Activated CD4-positive, alpha-beta T cell treated with anti-CD3 and anti-CD28 coated beads, Interleukin-2, amount 50 U/mL, for 16 hours (primary cell): ENCODE data around the gene KSR1.

ENCODE experiments used
- DNase-seq: peaks from one replicate; pipeline ENCODE4 v3.0.0-alpha.2; 2020

KSR1 gene

DNA sequence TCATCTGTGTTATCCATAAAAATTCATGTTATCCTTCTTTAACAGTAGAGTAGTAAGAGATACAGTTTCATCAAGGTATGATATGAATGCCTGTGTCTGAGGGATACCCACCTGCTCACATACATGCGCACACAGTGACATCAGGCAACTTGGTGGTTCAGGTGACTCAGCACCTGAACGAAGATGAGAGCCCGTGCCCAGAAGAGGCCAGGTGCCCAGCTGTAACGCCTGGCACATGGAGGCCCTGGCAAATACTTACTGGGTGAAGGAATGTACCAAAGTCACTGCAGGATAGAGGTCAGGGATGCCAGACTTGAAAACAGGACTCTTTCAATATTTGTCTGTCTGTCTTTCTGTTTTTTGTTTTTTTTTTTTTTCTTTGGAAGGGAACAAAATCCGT, 102.1 kb downstream of the KSR1 start:
- DNase-seq = no peak

DNA sequence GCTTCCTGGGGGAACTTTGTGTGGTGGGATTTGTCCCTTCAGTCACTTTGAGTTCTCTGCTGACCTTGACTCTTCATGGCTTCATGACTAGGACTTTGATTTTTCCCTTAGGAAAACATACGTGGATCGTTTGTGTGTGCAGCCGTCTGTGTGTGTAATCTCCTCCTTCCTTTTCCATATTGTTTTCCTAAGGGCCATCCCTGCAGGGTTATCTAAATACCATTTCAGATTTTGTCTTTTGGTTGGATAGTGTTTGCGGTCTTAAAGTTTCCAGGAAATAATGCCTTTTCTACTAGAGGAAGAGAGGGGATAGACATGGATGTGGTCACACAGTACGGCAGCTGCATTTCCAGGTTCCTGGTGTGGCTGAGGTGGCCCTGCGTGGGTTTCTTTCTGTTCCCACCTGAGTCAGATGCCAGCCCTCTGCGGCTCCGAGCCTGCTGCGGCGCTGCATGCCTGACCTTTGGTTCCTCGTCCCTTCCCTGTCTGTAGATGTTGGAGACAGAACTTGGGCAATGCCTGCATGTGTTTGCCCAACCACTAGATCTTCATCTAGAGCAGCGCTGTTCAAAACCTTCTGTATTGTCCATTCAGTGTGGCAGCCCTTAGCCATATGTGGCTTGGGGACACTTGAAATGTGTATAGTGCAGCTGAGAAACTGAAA, 102.7 kb downstream of the KSR1 start:
- DNase-seq = no peak

DNA sequence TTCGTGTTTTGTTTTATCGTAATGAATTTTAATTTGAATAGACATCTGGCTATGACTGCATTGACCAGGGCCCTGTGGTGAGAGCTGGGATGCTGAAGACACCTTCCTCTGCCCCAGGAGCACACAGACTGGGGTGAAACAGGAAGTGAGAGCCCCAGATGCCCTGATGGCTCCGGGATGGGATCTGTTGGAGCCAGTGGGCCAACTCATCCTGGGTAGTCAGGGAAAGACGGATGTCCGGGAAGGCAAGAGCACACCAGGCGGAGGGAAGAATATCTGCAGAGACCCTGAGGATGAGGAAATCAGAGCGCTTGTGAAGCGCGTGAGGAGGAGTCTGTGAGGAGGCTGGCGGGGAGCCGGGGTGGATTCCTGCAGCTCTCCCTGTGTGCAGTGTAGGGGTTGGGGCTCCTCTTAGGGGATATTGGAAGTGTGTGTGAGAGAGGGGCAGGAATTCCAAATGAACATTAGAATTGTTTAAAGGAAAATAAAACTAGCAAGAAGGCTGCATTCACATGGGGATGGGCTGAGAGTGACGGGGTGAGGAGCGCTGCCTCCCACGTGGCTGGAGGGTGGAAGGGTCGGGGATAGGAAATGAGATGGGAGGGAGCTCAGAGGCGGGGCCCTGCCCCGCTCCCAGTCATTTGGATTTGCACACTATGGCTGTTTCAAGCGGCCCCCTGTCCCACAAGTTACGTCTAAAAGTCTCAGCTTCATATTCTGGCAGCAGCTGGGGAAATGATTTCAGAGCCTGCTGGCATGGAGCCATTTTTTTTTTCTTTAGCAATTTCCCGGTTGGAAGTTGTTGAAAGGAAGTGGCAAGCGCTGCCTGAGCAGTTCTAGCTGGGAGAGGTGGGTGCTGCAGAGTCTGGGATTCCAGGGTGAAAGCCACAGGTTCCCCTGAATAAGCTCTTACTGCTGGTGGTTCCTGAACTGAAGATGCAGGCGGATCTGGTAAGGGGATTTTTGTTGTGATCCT, 103.5 kb downstream of the KSR1 start:
- no peak for DNase-seq

DNA sequence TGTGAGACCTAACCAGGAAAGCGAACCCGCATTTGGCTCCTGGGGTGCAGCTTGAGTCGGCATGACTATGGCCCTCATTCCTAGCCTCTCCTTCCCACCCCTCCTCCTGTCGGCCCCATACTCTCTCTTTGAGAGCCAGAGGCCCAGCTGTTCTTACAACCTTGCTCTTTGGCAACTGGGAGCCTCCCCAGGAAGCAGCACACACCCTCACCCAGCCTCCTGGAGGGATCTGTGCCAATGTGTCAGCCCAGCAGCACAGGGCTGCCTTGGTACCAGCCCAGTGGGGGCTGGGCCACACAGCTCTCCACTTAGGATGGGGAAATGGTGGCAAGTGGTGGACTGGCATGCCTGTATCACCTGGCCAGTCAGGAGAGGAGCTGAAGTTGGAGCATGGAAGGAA, 104.4 kb downstream of the KSR1 start:
- no peak for DNase-seq

DNA sequence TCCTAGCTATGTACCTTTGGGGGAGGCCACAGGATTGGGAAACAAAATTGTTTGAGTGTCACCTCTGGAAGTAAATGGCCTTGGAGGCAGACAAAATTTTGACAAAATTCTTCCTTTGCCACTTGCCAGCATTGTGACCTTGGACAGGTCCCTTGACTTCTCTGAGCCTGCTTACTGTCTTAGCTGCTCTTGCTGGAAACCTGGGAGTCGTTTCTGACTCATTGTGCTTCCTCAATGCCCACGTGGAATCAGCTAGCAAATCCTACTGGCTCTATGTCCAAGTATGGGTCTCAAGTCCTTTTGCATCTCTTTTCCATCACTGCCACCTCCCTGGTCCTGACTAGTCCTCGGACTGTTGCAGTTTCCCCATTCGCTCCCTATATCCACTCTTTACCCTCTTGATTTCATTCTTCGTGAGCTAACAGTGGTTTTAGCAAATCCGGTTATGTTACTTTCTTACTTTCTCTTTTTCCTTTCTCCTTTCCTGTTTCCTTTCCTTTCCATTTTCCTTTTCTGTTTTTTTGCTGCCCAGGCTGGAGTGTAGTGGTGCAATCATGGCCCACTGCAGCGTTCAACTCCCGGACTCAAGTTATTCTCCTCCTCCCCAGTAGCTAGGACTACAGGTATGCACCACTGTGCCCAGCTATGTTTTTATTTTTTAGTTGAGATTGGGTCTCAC, 106.7 kb downstream of the KSR1 start:
- no peak for DNase-seq

DNA sequence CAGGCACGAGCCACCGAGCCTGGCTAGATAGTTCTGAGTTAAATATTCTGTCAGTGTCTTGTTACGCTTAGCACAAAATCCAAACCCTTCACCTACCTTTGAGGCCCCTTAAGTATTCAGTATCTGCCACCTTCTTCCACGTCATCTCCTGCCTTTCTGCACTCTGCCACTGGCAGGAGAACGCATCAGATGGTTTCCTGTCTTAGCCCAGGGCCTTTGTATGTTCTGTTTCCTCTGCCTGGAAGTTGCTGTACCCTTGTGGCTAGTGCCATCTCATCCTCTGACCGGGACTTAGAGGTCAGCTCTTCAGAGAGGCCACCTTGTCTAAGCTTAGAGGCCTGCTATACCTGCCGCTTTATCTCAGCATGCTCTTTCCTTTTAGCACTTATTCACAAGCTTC, 107.3 kb downstream of the KSR1 start:
- DNase-seq = no peak

DNA sequence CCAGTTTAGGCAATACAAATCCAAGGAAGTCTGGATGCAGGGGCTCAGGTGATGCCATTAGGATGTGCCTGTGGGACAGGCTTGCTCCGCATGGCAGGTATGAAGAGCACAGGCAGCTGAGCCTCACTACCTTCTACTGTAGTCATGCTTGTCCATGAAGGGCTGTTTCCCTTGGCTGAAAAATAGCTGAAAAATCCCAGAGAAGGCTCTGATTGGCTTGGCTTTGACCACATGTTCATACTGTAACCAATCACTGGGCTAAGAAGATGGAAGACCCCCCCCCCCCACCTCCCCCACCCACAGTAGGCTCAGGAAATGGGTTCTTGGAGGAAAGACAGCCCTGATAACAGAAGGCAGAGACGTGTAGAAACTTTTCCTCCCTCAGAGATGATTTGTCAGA, 108.2 kb downstream of the KSR1 start:
- no peak for DNase-seq

DNA sequence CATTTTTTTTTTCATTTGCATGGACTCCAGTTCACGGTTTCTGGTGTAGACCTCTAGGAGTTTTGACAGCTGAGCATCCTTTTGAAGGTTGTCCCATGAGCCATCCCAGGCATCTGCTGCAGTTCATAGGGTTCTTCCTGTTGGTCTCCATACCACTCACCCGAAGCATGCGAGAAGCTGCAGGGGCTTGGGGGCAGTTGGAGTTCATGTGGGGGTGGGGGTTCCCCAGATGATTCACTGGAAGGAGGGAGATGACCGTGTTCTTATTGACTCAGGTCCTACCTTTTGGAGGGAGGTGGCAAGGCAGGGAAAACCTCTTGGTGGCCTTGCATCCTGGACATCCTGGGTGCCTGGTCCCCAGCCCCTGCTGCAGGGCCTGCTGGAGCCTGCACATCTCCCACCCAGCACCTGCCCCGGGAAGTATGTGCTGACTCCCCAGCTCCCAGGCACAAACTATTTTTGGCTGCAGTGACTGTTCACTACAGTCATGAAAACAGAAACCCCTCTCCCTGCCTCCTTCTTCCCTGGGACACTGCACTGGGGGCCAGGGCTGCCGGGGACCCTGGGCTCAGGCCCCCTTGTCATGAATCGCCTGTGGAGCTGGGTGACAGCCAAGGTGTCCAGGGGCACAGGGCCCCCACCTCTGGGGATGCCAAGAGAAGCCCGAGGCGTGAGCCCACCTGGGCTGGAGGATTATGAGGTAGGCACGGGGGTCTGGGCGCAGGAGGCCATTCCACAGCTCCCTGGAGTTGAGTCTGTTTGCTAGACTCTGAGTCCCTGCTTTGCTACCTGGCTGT, 109.8 kb downstream of the KSR1 start:
- DNase-seq = no peak

DNA sequence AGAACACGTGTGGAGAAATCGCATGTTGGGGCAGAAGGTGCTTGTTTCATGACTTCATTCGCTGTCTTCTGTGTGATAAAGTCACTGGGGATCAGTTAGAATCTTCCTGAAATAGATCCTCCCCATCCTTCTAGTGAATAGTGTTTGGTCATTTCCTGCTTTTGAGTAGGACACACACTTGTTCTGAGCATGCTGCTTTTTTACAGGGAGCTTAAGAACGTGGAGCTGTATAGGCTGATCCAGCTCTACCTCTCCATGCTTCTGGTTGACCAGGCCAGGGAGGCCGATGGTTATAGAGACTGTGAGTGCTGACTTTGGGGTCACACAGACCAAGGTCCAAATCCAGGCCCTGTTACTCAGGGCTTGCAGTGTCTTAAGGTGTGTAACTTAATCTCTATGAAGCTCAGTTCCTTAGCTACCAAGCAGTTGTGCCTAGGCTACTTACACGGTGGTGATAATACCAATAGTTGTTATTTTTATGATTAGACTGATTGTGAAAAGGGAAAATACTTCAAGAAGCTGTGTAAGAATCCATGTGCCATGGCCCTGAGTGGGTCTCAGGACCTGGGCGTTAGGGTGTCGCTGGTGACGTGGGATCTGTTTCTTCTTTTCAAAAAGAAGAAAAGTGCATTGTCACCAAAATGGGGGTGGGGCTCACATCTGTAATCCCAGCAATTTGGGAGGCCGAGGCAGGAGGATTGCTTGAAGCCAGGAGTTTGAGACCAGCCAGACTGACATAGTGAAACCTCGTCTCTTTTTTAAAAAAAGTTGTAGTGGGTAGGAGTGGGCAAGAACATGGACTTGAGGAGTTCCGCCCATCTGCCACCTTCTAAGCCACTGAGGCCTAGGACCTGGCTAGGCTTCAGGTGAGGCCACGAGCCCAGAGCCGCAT, 110.7 kb downstream of the KSR1 start:
- DNase-seq = no peak

DNA sequence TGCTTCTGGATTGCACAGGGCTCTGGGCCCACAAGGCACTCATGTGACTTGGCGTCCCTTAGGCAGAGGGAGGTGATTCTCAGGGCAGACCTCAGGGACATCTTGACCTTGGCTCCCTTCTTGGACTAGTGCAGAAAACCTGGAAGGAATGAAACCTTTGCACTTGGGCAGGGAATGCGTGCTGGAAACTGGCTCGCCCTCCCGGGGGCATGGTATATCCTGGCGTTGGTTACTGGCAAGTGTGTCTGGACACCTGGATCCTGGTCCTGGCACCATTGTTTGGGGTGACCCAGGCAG, 111.3 kb downstream of the KSR1 start:
- DNase-seq = no peak

DNA sequence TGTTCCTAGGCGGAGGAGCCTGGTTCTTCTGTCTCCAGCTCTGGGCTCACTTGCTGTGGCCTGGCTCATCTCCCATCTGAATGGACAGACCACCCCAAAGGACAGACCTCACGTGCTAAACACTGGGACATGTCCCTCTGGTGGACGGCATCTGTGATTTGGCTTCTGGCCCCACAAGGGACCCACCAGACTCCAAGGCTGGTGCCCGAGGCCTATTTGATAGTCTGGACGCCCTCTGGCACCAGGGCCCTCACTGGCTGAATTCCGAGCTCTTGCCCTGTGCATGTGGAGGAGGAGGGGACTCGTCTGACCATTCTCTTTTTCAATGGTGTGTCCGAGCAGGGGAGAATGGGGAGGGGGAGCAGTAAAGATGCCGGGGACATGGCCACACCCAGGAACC, 112.0 kb downstream of the KSR1 start:
- no peak for DNase-seq

DNA sequence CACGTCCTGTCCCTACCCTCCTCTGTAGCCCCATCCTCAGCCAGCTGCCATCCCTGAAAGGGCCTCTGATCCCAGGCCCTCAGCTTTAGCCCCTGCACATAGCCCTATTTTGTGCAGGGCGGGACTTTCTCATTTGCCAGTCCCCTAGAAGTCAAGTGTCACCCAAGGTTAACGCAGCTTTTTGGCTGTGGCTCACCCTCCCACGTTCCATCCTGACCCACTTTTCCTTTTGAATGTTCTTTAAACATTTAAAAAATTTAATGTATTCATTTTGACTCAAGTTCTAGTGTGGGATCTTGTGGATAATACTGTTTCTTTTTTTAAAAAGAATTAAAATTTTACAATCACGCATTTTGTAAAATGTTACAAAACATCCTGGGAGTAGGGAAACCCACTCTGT, 112.6 kb downstream of the KSR1 start:
- no peak for DNase-seq

DNA sequence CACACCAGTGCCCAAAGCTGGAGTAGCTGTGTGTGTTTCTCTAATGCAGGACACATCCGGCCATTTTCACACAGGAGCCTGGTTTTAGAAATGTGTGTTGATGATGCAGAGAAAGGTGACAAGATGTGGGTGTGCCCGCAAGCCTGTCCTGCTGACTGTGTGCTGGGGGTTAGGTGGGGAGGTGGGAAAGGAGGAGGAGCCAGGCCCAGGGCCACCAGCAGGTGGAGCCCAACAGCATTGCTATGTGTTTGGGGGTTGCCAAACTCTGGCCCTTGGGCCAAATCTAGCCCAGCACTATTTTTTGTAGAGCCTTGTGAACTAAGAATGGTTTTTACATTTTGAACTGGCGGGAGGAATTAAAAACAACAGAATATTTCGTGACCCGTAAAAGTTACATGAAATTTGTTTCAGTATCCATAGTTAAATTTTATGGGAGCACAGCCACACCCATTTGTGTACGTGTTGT, 113.0 kb downstream of the KSR1 start:
- peak; percentile 71 for DNase-seq

DNA sequence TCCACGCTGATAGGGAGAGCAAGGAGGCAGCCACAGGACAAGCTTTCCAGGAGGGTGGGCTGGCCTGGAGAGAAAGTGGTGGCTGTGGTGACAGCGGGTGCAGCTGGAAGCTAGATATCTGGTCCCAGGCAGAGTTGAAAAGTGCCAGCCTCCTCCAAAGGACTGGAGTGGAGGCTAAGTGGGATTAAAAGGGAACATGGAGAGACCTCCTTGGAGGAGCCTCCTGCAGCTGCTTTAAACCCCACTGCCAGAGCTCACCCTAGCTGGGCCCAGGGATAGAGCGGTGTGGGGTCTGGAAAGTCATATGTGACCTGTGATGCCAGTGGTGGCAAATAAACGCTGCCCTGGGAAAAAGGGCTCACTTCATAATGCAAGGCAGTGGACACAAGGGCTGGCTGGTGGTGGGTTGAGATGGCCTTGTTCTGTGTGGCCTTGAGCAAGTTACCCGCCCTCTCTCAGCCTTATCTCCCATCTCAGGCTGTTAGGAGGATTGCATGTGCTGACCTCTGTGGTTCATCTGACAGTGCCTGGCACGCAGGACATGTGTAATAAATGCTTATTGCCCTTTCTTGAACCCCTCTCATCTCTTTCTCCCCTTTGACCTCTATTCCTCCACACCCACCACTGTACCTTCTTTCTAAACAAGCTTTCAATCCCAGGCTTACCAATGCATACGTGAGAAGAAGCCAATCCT, 113.8 kb downstream of the KSR1 start:
- no peak for DNase-seq

DNA sequence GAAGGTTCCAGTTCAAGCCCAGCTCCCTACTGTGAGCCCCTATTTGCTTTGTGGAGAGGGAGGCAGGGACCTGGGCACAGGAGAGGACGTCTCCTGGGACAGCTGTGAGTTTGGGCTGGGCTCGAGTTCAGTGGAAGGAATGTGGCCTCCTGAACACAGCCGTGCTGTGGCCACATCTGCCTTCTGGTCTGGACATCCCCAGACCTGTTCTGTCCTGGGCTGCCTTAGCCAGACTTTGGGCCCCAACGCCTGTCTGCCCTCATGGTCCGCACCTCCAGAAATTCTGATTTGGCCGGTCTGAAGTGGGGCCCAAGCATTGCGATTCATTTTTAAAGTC, 114.3 kb downstream of the KSR1 start:
- no peak for DNase-seq

DNA sequence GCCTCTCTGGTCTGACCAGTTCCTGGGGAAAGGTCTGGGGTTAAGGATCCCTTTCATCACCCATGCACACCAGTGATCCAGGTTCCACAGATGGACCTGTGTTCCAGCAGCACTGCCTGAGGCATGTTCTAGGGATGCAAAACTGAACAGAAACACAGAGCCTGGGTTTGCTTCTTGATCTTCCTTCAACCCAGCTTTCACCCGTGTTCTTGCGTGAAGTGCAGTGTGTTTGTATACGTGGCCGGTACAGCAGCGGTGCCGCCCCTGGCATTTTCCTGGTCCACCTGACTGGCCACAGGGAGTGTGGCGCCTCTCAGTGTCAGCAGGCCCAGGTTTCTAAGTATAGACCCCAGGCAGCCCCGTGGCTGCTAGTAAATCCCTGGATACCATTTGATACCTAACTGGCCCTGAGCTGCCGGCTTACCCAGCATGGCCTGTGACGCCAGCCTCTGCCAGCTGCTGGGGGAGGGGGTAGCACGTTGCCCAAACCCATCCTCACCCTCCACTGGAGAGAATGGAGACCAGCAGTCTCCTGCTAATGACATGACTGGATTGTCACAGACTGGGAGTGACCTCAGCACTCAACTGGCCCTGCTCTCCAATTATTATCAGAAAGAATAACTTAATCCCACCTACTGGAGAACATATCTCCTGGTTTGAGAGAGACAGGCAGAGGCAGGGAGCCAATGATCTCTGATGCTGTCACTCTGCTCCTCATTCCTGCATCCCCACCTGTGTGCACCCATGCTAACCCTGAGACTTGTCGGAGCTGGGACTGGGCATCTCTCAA, 115.5 kb downstream of the KSR1 start:
- no peak for DNase-seq

DNA sequence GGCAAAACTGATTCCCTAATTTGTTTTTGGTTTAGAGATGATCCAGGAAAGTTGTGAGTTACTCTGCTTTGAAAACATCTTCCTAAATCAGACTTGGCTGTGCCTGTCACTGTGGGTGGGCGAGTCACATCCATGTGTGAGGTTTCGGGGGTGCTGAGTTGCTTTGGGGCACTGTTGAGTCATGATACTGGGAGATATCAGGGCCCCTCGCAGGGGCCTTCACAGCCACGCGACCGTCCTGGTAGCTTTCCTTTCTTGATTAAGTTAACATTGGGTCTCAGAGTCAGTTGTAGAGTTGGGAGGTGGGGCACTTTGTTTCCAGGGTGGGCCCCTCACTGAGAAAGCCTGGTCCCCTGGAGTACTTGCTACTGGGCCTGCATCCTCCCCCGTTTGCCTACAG, 116.4 kb downstream of the KSR1 start:
- DNase-seq = peak; percentile 52

DNA sequence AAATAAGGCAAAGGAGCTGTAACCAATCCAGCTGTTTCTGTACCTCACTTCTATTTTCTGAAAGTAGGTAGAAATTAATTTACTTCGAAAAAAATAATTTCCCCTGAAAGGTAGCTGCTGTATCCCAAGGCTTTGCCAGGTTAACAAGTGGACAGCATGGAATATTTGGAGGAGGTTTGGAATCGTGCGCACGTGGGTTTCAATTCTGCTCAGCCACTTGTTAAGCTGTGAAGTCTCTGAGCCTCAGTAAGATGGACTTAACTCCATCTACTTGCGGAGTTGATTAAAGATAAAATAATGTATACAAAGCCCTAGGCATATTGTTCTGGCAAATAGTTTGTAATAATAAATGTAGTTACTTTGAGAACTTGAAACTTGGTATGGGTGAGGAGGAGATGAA, 117.3 kb downstream of the KSR1 start:
- no peak for DNase-seq

DNA sequence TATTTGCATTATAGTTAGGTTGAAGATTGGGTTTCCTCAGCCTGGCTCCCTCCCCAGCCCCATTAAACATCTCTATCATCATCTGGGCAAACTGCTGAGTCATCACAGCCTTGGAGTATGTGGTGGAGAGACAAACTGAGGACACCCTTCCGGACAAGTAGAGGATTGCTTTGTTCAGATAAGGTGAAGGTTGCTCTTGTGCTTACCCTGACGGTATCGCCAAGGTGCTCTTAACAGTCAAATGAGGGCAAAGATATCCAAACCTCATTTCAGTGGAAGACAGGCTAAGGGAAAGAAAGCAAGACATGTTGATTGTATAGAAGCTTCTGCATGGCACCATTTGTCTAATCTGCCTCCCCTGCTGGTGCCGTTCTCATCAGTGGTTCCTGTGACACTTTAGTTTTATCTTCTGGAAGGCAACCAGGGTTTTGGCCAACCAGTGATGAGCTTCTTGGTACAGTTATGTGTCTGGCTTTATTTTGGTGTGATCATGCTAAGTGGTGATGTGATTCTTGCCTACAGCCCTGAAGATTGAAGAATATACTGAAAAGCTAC, 117.8 kb downstream of the KSR1 start:
- DNase-seq = peak; percentile 51
